CD4-positive, CD25-positive, alpha-beta regulatory T cell (primary cell): ENCODE measurements around the gene HBG1. TPM values are rescaled to one million over a fixed set of nuclear protein-coding genes. Genes with fewer than 3 reads are reported as not detected.
A peak's percentile ranks its signal among the peaks of the same experiment; 100 is the strongest.

Experiments used
- ATAC-seq, 2 donors: fragments of 150-1000 bp; cut with Tn5 transposase; one replicate each; pipeline ENCODE4 v1.10.0; 2021; ENCODE audit warnings: low read depth in 2 of 2, moderate number of reproducible peaks in 2 of 2, moderate library complexity in 1 of 2
- DNase-seq, 3 donors: peaks; one replicate each; pipeline versions ENCODE4 v3.0.0 to v3.0.0-alpha.2; 2012 to 2022; ENCODE audit warnings: mixed read lengths in 1 of 3
- H3K27ac ChIP-seq: one replicate; pipeline ENCODE4 v1.7.0; 2013; ENCODE audit warnings: mild to moderate bottlenecking, low read length; ENCODE audit not compliant: insufficient read depth, poor library complexity, severe bottlenecking
- H3K27me3 ChIP-seq: one replicate; pipeline ENCODE4 v1.7.0; 2013; ENCODE audit warnings: low read length; ENCODE audit not compliant: control insufficient read depth, insufficient read depth
- H3K36me3 ChIP-seq: one replicate; pipeline ENCODE4 v1.7.0; 2013; ENCODE audit warnings: mild to moderate bottlenecking, low read length, moderate library complexity; ENCODE audit not compliant: control insufficient read depth, insufficient read depth
- H3K4me1 ChIP-seq: 2 replicates; pipeline ENCODE4 v1.7.0; 2013; ENCODE audit warnings: mild to moderate bottlenecking, low read length; ENCODE audit not compliant: insufficient read depth, control insufficient read depth, poor library complexity, severe bottlenecking
- H3K4me3 ChIP-seq: one replicate; pipeline ENCODE4 v1.7.0; 2013; ENCODE audit warnings: low read depth, mild to moderate bottlenecking, low read length, moderate library complexity
- H3K9me3 ChIP-seq, 2 experiments: 1 replicate in 1 of 2; 2 replicates in 1 of 2; pipeline ENCODE4 v1.7.0; 2013; ENCODE audit warnings: low read length in 2 of 2, mild to moderate bottlenecking in 1 of 2, moderate library complexity in 1 of 2; ENCODE audit not compliant: control insufficient read depth in 2 of 2
- H3K27ac Mint-ChIP-seq, 3 donors: one replicate each; pipeline ENCODE4 v1.8.0; 2020 to 2022; ENCODE audit warnings: mild to moderate bottlenecking in 3 of 3, mixed read lengths in 3 of 3, moderate library complexity in 2 of 3
- H3K27me3 Mint-ChIP-seq: one replicate; pipeline ENCODE4 v1.8.0; 2022; ENCODE audit warnings: mild to moderate bottlenecking, mixed read lengths
- H3K36me3 Mint-ChIP-seq: one replicate; pipeline ENCODE4 v1.8.0; 2020; ENCODE audit warnings: mixed read lengths
- H3K4me1 Mint-ChIP-seq, 4 donors: one replicate each; pipeline ENCODE4 v1.8.0; 2020 to 2022; ENCODE audit warnings: mixed read lengths in 4 of 4, mild to moderate bottlenecking in 1 of 4
- H3K4me3 Mint-ChIP-seq, 4 donors: one replicate each; pipeline ENCODE4 v1.8.0; 2020 to 2022; ENCODE audit warnings: mild to moderate bottlenecking in 4 of 4, mixed read lengths in 4 of 4, moderate library complexity in 3 of 4
- H3K9me3 Mint-ChIP-seq, 7 donors: one replicate each; pipeline ENCODE4 v1.8.0; 2020 to 2022; ENCODE audit warnings: mixed read lengths in 7 of 7, mild to moderate bottlenecking in 3 of 7, moderate library complexity in 2 of 7
- polyA plus RNA-seq, 4 donors: library from polyadenylated mRNA; unstranded; fragments of 300-500 nt; fragmentation: Illumina TruSeq; gene quantifications; one replicate each; pipeline ENCODE4 v1.2.3, GENCODE V29; 2021
- total RNA-seq: library from RNA; stranded (reverse); gene quantifications from one replicate; pipeline ENCODE4 v1.2.3, GENCODE V29; 2022

HBG1 gene
- total and polyA plus RNA-seq, 5 donors from 2014 or later: not detected

DNA sequence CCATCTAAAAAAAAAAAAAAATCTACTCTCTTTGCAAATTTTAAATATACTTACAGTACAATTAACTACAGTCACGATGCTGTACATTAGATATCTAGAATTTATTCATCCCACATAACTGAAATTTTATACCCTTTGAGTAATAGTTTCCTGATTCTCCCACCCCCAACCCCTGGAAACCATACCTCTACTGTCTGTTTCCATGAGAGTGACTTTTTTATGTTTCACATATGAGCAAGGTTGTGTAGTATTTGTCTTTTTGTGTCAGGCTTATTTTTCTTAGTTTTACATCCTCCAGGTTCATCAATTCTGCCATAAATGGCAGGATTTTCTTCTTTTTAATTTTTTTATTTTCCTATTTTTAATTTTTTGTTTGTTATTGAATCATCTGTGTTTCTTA lies 26.0 kb downstream of the HBG1 start:
- H3K9me3 Mint-ChIP-seq: peaks cover 0 to 5% (median 2%) of the 10 kb centered on the region in 7 donors

GRCh38 chr11:5223146-5223545 lies 26.5 kb downstream of the HBG1 start:
- DNase-seq: no peak
- Mint-ChIP-seq H3K36me3 (no peaks in the 10 kb centered on the region), H3K4me3 (no peak overlapping the region), H3K27me3 (no peaks in the 10 kb centered on the region), H3K9me3 (peaks cover 0 to 7% (median 2%) of the 10 kb centered on the region in 7 donors), H3K4me1 (no peaks in the 10 kb centered on the region), H3K27ac (no peak overlapping the region)
- no peak for ATAC-seq
- Histone ChIP-seq H3K4me1 (peaks cover 17% of the 10 kb centered on the region), H3K27ac (no peak overlapping the region), H3K4me3 (no peak overlapping the region), H3K36me3 (peaks cover 14% of the 10 kb centered on the region), H3K9me3 (peaks cover 8 to 14% of the 10 kb centered on the region in 2 experiments), H3K27me3 (peaks cover 5% of the 10 kb centered on the region)

More for the DNA sequence above, 26.0 kb downstream of the HBG1 start:
- Mint-ChIP-seq H3K4me1 (no peaks in the 10 kb centered on the region), H3K36me3 (no peaks in the 10 kb centered on the region), H3K27me3 (no peaks in the 10 kb centered on the region), H3K27ac (no peak overlapping the region), H3K4me3 (no peak overlapping the region)
- no peak for ATAC-seq
- H3K36me3 ChIP-seq: peaks cover 14% of the 10 kb centered on the region
- DNase-seq: no peak
- no peak overlapping the region for H3K27ac ChIP-seq
- peaks cover 17% of the 10 kb centered on the region for H3K4me1 ChIP-seq
- peaks cover 8 to 14% of the 10 kb centered on the region in 2 experiments for H3K9me3 ChIP-seq
- no peak overlapping the region for H3K4me3 ChIP-seq
- H3K27me3 ChIP-seq: peaks cover 5% of the 10 kb centered on the region

GRCh38 chr11:5210376-5210885 lies 39.2 kb downstream of the HBG1 start:
- ATAC-seq: no peak
- H3K36me3 ChIP-seq: no peaks in the 10 kb centered on the region
- Mint-ChIP-seq H3K9me3 (peaks cover 0 to 3% (median 0%) of the 10 kb centered on the region in 7 donors), H3K27me3 (no peaks in the 10 kb centered on the region), H3K27ac (peak overlapping the region in 1 of 3 donors; percentile 49), H3K36me3 (no peaks in the 10 kb centered on the region), H3K4me1 (no peaks in the 10 kb centered on the region), H3K4me3 (no peak overlapping the region)
- no peak for DNase-seq
- no peaks in the 10 kb centered on the region for H3K9me3 ChIP-seq
- no peak overlapping the region for H3K27ac ChIP-seq
- no peaks in the 10 kb centered on the region for H3K4me1 ChIP-seq
- H3K4me3 ChIP-seq: no peak overlapping the region
- no peaks in the 10 kb centered on the region for H3K27me3 ChIP-seq

GRCh38 chr11:5204787-5205186 lies 44.9 kb downstream of the HBG1 start:
- Histone ChIP-seq H3K36me3 (no peaks in the 10 kb centered on the region), H3K27me3 (no peaks in the 10 kb centered on the region), H3K4me1 (no peaks in the 10 kb centered on the region), H3K4me3 (no peak overlapping the region), H3K27ac (no peak overlapping the region), H3K9me3 (no peaks in the 10 kb centered on the region)
- Mint-ChIP-seq H3K27me3 (no peaks in the 10 kb centered on the region), H3K36me3 (no peaks in the 10 kb centered on the region), H3K4me3 (no peak overlapping the region), H3K9me3 (no peaks in the 10 kb centered on the region), H3K27ac (no peak overlapping the region), H3K4me1 (no peaks in the 10 kb centered on the region)
- no peak for ATAC-seq
- DNase-seq: peak in 1 of 3 donors; percentile 0

DNA sequence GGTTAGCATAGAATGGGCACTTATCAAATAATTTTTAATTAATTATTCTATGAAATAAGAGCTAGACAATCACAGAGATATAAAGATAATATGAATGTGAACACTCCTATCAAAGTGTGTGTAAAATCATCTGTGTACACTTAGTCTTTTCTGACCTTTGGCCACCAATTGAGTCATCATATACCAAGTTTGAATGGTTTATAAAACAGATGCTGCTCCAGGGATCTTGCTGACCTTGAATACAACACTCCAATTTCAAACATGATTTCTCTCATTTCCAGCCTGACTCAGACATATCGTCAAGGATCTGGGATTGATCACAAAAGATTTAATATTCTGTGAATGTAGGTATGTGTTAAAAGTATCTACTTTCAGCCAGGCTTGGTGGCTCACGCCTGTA lies 46.3 kb downstream of the HBG1 start:
- Mint-ChIP-seq H3K36me3 (no peaks in the 10 kb centered on the region), H3K9me3 (peaks cover 0 to 1% (median 0%) of the 10 kb centered on the region in 7 donors), H3K4me3 (no peak overlapping the region), H3K27ac (no peak overlapping the region), H3K4me1 (no peaks in the 10 kb centered on the region), H3K27me3 (no peaks in the 10 kb centered on the region)
- Histone ChIP-seq H3K27me3 (no peaks in the 10 kb centered on the region), H3K4me3 (no peak overlapping the region), H3K4me1 (no peaks in the 10 kb centered on the region), H3K9me3 (no peaks in the 10 kb centered on the region), H3K36me3 (no peaks in the 10 kb centered on the region), H3K27ac (no peak overlapping the region)
- no peak for DNase-seq
- ATAC-seq: no peak

GRCh38 chr11:5200582-5200981 lies 49.1 kb downstream of the HBG1 start, which contains the start of gene OR51V1:
Gene OR51V1, minus strand, starts transcription at chr11:5200682. Its CDS starts 0 bp downstream, at chr11:5200682.
- no peaks in the 10 kb centered on the region for H3K27me3 ChIP-seq
- Mint-ChIP-seq H3K36me3 (no peaks in the 10 kb centered on the region), H3K9me3 (peaks cover 0 to 1% (median 0%) of the 10 kb centered on the region in 7 donors), H3K4me3 (no peak within 1 kb of the TSS), H3K27me3 (no peaks in the 10 kb centered on the region), H3K27ac (peak within 1 kb of the TSS in 1 of 3 donors; percentile 79), H3K4me1 (no peaks in the 10 kb centered on the region)
- no peak within 1 kb of the TSS for H3K4me3 ChIP-seq
- no peaks in the 10 kb centered on the region for H3K9me3 ChIP-seq
- H3K27ac ChIP-seq: no peak within 1 kb of the TSS
- H3K4me1 ChIP-seq: no peaks in the 10 kb centered on the region
- DNase-seq (no peak), ATAC-seq (no peak)
- no peaks in the 10 kb centered on the region for H3K36me3 ChIP-seq

DNA sequence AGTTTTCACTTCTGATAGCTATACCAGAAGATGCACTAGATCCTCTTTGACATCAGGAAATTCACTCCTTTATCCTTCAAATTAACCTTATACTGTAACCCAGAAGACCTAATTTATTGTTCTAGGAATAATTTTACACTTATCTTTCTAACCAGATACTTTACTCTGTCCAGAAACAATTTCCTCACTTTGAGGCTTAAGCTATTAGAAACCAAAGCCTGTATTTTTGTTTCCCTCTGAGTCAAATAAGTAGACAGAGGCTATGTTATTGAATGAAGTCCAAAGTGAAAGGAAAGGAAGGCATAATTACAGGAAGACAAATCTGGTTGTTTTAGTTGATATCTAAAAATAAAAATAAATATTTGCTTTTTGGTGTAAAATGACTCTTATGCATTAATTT lies 51.4 kb downstream of the HBG1 start:
- H3K9me3 Mint-ChIP-seq: peaks cover 0 to 1% (median 0%) of the 10 kb centered on the region in 7 donors
- H3K4me1 ChIP-seq: no peaks in the 10 kb centered on the region
- H3K27me3 Mint-ChIP-seq: no peaks in the 10 kb centered on the region
- H3K4me3 ChIP-seq: no peak overlapping the region
- no peaks in the 10 kb centered on the region for H3K36me3 Mint-ChIP-seq
- no peaks in the 10 kb centered on the region for H3K4me1 Mint-ChIP-seq
- no peak overlapping the region for H3K27ac ChIP-seq
- no peaks in the 10 kb centered on the region for H3K36me3 ChIP-seq
- DNase-seq (no peak), ATAC-seq (no peak)
- no peaks in the 10 kb centered on the region for H3K27me3 ChIP-seq
- H3K9me3 ChIP-seq: no peaks in the 10 kb centered on the region
- no peak overlapping the region for H3K27ac Mint-ChIP-seq
- no peak overlapping the region for H3K4me3 Mint-ChIP-seq
